HFFc6 (cell line): ENCODE data around the gene SERINC3. TPM values are rescaled to one million over a fixed set of nuclear protein-coding genes. Genes with fewer than 3 reads are reported as not detected.
A peak's percentile ranks its signal among the peaks of the same experiment; 100 is the strongest.

Experiments used
- DNase-seq: peaks from one replicate; pipeline ENCODE4 v3.0.0-alpha.2; 2018
- H3K27ac Mint-ChIP-seq: 2 replicates; pipeline ENCODE4 v1.8.0; 2020; ENCODE audit warnings: mild to moderate bottlenecking, mixed read lengths
- H3K27me3 Mint-ChIP-seq: 2 replicates; pipeline ENCODE4 v1.8.0; 2021; ENCODE audit warnings: mild to moderate bottlenecking, moderate library complexity, mixed read lengths; ENCODE audit not compliant: insufficient read depth
- H3K36me3 Mint-ChIP-seq: 2 replicates; pipeline ENCODE4 v1.8.0; 2021; ENCODE audit warnings: low read depth, mixed read lengths
- H3K4me1 Mint-ChIP-seq: 2 replicates; pipeline ENCODE4 v1.8.0; 2020; ENCODE audit warnings: low read depth, mixed read lengths
- H3K4me3 Mint-ChIP-seq: 2 replicates; pipeline ENCODE4 v1.8.0; 2020; ENCODE audit warnings: mild to moderate bottlenecking, moderate library complexity, mixed read lengths
- H3K9me3 Mint-ChIP-seq: 2 replicates; pipeline ENCODE4 v1.8.0; 2020; ENCODE audit warnings: mild to moderate bottlenecking, mixed read lengths
- total RNA-seq, 6 experiments: library from RNA; stranded (reverse); fragmentation: NEBNext Ultra II Directional; extraction: Animal tissue kit (Norgen Biotek cat#: 25700); gene quantifications; 2 replicates in 1 of 6; 3 replicates in 5 of 6; pipeline ENCODE4 v1.2.3, GENCODE V29; 2021
- TF ChIP-seq, protein P1 (sequence below): fragments of 200-600 bp; sonication (generic); IDR thresholded peaks from 2 replicates; pipeline ENCODE4 v1.5.0; 2021; ENCODE audit warnings: antibody characterized with exemption, mild to moderate bottlenecking

The SERINC3 gene
- total RNA-seq, 6 experiments from 2014 or later = 161 to 219 (median 188) TPM

DNA sequence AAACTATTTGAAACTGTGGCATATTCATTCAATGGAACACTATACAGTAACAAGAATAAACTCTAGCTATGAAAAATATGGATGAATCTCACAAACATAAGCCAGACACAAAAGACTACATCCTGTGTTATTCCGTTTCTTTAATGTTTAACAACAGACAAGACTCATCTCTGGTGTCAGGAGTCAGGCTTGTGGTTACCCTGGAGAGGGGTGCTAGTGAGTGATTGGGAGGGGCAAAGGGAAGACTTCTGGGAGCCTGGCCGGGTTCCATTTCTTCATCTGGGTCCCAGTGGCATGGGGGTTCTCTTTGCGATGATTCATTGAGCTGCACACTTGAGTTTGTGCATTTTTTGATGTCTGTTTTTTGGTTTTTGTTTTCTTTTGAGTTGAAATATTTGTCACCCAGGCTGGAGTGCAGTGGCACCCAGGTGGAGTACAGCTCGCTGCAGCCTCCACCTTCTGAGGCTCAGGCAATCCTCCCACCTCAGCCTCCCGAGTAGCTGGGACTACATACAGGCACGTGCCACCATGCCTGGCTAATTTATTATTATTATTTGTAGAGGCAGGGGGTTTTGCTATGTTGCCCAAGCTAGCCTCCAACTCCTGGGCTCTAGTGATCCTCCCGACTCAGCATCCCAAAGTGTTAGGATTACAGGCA, 67.4 kb downstream of the SERINC3 start:
- no peaks in the 10 kb centered on the region for H3K9me3 Mint-ChIP-seq
- H3K4me3 Mint-ChIP-seq = no peak overlapping the region
- TF ChIP-seq, protein P1, sequence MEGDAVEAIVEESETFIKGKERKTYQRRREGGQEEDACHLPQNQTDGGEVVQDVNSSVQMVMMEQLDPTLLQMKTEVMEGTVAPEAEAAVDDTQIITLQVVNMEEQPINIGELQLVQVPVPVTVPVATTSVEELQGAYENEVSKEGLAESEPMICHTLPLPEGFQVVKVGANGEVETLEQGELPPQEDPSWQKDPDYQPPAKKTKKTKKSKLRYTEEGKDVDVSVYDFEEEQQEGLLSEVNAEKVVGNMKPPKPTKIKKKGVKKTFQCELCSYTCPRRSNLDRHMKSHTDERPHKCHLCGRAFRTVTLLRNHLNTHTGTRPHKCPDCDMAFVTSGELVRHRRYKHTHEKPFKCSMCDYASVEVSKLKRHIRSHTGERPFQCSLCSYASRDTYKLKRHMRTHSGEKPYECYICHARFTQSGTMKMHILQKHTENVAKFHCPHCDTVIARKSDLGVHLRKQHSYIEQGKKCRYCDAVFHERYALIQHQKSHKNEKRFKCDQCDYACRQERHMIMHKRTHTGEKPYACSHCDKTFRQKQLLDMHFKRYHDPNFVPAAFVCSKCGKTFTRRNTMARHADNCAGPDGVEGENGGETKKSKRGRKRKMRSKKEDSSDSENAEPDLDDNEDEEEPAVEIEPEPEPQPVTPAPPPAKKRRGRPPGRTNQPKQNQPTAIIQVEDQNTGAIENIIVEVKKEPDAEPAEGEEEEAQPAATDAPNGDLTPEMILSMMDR = no peak
- H3K36me3 Mint-ChIP-seq = no peaks in the 10 kb centered on the region
- H3K27me3 Mint-ChIP-seq = peaks cover 28% of the 10 kb centered on the region
- no peak overlapping the region for H3K27ac Mint-ChIP-seq
- no peaks in the 10 kb centered on the region for H3K4me1 Mint-ChIP-seq
- no peak for DNase-seq

DNA sequence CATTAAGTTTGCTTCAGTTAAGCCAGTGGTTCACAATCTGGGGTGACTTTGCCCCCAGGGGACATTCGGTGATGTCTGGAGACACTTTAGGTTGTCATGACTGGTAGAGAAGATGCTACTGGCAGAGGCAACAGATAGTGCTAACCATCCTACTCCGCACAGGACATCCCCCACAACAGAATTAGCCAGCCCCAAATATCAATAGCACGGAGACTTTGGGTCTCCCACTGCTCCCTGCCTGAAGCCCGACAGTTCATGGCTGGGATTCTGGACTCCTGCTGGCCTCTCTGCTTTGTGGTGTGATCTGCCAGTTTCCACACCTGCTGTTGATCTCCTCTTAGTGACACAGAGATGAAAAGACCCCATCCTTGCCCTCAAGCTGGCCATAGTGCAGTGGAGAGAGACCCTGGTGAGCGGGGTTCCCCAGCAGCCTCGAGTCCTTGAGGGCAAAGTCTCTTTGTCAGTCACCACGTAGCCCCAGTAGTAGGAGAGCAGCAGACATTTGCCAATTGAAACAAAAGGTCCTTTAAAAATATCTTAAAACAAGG, 70.9 kb downstream of the SERINC3 start:
- Mint-ChIP-seq H3K36me3 (no peaks in the 10 kb centered on the region), H3K4me1 (no peaks in the 10 kb centered on the region), H3K4me3 (no peak overlapping the region), H3K27ac (no peak overlapping the region), H3K9me3 (no peaks in the 10 kb centered on the region), H3K27me3 (peaks cover 51% of the 10 kb centered on the region)
- DNase-seq = no peak
- TF ChIP-seq, protein P1 = no peak

DNA sequence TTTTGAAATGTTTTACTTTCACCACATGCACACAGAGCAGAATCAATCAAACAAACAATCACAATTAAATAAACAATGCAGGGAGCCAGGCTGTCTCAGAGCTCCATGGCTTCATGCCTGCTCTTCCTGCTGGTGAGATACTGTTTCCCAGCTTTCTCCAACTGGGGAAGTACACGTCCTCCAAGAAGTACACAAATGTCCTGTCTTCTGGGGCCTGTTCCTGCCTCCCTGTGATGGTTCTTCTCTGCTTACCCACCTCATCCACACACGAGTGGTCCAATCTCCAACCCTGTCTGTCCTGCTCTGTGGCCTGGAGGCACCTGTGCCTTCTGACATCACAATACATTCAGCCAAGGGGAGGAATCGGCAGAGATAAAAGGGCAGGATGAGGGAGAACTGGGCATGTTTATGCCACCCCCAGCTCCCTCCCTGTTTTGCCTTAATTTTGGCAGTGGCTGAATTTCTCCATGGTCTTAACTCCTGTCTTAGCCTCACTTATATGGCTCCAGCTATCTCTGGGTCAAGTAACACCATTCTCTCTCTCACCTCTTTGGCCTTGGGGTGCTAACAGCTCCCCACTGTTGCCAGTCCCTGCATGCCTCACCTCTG, 71.5 kb downstream of the SERINC3 start:
- H3K36me3 Mint-ChIP-seq = no peaks in the 10 kb centered on the region
- no peak overlapping the region for H3K27ac Mint-ChIP-seq

DNA sequence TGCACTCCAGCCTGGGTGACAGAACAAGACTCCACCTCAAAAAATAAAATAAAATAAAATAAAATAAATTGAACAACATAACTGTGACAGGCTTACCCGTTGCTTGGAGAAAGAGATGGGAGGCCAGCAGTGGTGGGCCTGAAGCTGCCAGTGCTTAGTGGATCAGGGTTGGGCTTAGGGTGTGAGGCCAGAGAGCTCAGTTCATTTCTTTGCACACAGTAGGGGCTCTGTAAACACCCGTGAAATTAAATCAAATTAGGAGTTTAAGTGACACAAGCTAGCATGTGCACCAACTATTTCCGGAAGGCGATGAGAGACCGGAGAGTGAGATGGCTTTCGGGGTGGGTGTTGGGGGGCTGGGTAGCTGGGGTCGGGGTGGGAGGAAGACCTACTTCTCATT, 72.0 kb downstream of the SERINC3 start:
- no peak overlapping the region for H3K27ac Mint-ChIP-seq
- no peaks in the 10 kb centered on the region for H3K4me1 Mint-ChIP-seq
- TF ChIP-seq, protein P1 = no peak
- no peak for DNase-seq
- H3K4me3 Mint-ChIP-seq = no peak overlapping the region
- peaks cover 53% of the 10 kb centered on the region for H3K27me3 Mint-ChIP-seq
- no peaks in the 10 kb centered on the region for H3K36me3 Mint-ChIP-seq
- no peaks in the 10 kb centered on the region for H3K9me3 Mint-ChIP-seq

More for the DNA sequence above, 71.5 kb downstream of the SERINC3 start:
- Mint-ChIP-seq H3K4me3 (no peak overlapping the region), H3K27me3 (peaks cover 50% of the 10 kb centered on the region), H3K4me1 (no peaks in the 10 kb centered on the region), H3K9me3 (no peaks in the 10 kb centered on the region)
- TF ChIP-seq, protein P1 = no peak
- DNase-seq = no peak

DNA sequence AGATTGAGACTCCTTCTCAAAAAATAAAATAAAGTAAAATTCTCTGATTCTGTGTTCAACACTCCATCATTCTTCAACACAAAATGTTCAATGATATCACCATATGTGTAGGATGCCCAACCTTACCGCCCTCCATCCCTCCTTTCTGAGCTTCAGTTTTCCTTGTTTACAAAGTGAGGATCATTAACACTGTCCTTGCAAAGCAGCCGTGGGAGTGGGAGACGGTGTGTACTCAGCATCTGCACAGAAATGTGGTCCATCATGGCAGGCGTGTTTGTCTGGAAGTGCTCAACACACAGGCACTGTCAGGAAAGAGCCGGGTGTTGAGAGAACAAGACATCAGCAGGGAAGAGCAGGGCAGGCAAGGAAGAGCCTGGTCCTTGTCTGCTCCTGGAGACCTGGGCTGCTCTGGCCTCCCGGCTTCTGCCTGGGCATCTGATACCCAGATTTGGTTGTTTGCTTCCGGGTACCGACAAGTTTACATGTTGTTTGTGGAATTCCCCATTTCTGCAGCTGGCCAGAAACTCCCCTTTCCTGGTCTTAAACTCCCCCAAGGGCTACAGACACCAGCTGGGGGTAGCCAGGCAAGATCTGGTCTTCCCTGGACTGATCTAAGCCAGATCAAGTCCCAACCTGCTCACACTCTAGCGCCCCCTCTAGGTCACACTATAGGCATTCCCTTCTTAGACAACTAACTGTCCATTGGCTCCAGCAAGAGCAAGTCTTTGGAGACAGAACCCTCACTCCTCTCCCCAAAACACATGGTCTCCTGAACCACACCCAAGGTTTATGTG, 72.9 kb downstream of the SERINC3 start:
- H3K36me3 Mint-ChIP-seq = no peaks in the 10 kb centered on the region
- H3K27ac Mint-ChIP-seq = no peak overlapping the region
- no peak for DNase-seq
- TF ChIP-seq, protein P1 = peak; percentile 68
- peaks cover 51% of the 10 kb centered on the region for H3K27me3 Mint-ChIP-seq
- H3K4me1 Mint-ChIP-seq = no peaks in the 10 kb centered on the region
- no peak overlapping the region for H3K4me3 Mint-ChIP-seq
- no peaks in the 10 kb centered on the region for H3K9me3 Mint-ChIP-seq
